ENCODE results near the gene ODAD4.
A peak's percentile ranks its signal among the peaks of the same experiment; 100 is the strongest.

Gene ODAD4, protein sequence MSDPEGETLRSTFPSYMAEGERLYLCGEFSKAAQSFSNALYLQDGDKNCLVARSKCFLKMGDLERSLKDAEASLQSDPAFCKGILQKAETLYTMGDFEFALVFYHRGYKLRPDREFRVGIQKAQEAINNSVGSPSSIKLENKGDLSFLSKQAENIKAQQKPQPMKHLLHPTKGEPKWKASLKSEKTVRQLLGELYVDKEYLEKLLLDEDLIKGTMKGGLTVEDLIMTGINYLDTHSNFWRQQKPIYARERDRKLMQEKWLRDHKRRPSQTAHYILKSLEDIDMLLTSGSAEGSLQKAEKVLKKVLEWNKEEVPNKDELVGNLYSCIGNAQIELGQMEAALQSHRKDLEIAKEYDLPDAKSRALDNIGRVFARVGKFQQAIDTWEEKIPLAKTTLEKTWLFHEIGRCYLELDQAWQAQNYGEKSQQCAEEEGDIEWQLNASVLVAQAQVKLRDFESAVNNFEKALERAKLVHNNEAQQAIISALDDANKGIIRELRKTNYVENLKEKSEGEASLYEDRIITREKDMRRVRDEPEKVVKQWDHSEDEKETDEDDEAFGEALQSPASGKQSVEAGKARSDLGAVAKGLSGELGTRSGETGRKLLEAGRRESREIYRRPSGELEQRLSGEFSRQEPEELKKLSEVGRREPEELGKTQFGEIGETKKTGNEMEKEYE

GRCh38 chr17:41930009-41930832 lies at the start of gene ODAD4:
TSS of gene ODAD4 (plus strand) at chr17:41930617. CDS start at chr17:41930724, 107 bp downstream.
- peak; percentile 96 for DNase-seq

- no peak for DNase-seq
These were observed 47.7 kb upstream of the ODAD4 start for GRCh38 chr17:41882756-41883155.

GRCh38 chr17:41885733-41886132 lies 44.7 kb upstream of the ODAD4 start:
- no peak for DNase-seq

GRCh38 chr17:41888332-41888965 lies 42.0 kb upstream of the ODAD4 start:
- DNase-seq = no peak

GRCh38 chr17:41891135-41892020 lies 39.0 kb upstream of the ODAD4 start:
- no peak for DNase-seq

DNA sequence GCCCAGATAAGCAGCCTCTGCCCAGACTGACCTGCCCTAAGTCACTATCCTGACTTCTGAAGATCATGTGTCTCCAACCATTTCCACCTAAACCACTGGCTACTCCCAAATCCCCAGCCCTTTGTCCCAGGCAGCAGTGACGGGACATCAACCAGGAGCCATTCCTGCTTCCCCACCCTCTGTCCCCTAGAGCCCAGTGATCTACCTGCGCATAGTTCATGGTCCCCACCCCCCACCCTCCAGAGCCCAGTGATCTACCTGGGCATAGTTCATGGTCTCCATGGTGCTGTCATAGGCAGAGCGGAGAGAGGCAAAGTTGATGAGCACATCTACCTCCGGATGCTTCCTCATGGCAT lies 38.4 kb upstream of the ODAD4 start:
- no peak for DNase-seq

GRCh38 chr17:41893384-41893783 lies 37.0 kb upstream of the ODAD4 start:
- DNase-seq = no peak

DNA sequence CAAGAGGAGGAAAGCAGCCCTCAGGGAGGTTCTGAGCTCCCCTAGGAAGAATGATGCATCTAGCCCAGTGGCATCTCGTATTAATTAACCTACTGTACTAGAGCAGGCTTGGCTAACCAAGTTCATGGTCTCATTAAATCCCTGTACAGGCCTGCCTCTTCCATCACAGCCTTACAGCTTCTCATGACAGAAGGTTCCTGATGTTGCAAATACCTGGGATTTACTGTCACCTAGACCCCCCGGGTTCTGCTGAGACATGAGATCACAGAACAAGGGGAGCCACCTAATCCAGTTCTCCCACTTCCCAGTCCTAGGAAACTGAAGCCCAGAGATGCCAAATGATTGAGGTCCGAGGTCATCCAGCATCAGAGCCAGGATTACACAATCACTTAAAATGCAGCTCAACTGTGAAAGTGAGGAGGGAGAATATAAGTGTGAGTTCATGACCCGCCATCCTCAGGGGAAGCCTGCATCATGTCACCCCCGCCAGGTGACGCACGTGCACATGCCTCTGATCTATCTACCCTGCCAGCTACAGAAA lies 35.6 kb upstream of the ODAD4 start:
- DNase-seq = no peak

- no peak for DNase-seq
These were observed 34.8 kb upstream of the ODAD4 start for GRCh38 chr17:41895617-41896016.

DNA sequence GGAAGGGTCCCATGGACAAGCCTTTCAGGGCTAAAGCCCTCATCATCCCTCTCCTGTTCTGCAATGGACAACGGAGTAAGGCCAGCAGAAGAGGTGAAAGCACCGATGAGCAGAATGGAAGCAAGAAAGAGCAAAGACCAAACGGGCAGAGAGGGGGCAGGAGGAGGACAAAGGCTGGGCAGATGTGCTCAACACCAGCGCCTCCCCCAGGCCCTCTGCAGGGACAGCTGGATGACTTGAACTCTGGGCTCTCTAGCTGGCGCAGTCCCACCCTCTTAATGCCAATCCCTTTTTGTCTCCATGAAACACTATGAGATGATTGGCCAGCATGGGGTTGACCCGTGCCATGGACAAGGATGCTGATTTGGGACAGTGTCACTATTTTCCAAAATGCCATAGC lies 33.7 kb upstream of the ODAD4 start:
- DNase-seq = no peak

DNA sequence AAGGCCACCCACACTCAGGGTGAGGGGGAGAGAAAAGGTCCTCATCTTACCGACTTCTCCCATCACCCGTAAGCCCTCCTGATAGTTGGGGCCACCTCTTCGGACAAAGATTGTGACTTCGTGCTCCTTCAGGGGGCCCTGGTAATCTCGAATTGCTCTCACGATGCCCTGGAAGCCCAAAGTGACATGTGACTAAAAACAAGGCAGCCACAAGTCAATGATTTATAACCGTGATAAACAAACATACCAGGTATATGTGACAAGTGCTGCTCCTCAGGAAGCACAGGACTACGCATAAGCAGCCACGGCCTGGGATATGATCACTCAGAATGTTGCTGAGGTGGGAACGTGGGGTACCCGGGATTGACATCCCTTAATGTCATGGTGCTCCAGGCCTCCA lies 28.8 kb upstream of the ODAD4 start:
- no peak for DNase-seq

DNA sequence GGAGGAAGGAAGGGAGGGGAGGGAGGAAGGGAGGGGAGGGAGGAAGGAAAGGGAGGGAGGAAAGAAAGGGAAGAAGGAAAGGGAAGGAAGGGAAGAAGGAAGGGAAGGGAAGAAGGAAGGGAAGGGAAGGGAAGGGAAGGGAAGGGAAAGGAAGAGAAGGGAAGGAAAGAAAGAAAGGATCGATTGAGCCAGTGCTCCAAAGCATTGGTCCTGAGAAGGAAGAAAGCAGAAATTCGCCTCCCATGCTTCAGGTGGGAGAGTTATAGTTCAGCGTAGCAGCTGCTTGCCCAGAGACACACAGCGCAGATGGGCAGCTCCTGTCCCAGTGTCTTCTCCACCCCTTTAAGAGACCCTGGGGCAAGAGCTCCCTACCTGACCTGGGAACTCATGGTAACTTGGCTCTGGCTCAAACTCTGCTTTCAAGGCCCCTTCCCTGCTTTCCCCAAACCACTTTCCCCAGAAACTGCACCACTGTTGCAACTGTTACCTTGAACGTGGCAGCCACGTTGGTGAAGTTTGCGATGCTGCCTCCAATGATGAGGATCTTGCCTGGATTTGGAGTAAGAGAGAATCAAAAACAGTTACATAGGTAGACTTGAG lies 26.1 kb upstream of the ODAD4 start:
- DNase-seq = no peak

GRCh38 chr17:41905172-41905571 lies 25.2 kb upstream of the ODAD4 start:
- no peak for DNase-seq

DNA sequence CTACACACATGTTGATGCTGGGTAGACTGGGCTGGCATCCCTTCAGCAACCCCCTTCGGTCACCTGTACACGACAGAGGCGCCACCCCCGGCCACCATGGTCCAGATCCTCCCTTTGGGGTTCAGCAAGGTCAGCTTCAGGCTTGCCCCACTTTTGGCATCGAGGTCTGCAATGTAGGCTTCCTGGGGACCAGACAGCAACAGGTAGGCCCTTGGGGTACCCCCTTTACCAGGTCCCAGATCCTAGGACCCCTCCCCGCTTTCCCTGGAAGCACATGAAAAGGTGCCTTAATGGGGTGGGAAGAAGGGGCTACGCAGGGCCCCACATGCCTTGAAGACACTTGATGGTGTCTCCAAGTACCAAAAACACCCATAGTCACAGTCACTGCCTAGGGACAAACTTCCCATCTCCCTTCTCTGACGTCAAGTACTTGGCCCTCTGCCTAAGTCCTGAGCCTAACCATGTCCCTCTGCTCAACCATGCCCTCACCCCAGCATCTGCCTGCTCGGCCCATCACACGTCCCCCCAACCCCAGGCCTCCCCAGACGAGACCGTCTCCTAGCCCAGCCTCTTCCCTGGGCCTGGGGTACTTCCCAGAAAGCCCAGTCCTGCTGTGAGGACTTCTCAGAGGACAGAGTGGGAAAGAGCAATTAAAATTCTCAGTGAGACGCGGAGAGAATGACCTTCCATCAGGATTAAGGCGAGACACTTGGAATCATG lies 23.8 kb upstream of the ODAD4 start:
- no peak for DNase-seq

DNA sequence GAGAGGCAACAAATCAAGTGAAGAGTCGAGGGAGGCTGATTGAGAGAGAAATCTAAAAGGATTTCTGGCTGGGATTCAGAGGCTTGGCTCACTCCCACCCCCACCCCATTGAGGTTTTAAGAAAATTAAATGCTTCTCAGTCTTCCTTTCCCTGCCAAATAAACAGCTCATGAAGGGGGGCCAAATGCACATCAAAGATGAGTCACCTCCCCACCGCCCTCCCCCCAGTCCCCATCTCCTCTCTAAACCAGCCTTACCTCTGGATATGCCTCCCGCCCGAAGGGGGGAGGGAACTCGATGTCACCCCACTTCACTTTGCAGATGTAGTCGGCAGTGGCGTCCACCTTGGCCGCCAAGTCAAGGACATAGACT lies 23.2 kb upstream of the ODAD4 start:
- DNase-seq = no peak

DNA sequence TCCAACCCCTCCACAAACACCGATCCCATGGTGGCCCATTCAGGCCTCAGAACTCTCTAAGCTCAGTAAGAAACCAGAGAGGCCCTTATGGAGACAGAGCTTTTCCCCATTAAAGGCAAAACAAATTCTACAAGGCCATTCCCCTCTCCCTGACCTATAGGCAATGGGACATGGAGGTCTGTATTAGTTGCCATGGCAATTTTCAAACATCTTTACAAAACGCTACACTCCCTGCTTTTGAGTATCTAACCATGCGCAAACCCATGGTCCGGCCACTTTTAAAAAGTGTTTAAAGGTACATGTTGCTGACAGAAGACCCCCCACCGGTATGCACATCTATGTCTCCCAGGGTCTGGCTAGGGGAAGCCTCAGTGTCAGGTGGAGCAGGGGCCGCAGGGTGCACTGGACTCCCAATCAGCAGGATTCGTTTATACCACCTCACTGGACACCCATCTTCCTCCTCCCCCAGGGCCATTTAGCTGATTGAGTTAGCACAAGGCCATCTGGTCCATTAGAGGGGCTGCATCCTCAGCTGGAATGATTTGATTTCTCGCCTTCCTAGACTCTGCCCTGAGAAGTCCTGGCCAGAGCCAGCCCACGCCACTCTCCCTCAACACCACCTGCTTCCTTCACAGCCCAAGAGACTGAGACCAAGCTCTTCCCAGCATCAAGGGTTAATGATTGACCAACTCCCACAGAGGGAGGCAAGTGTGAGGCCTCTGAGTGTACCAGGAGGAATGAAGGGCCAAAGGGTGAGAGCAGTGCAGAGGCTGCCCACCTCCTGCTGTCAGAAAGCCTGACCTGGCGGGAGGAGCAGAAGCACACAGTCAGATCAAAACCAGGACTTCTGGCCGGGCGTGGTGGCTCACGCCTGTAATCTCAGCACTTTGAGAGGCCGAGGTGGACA lies 22.5 kb upstream of the ODAD4 start:
- no peak for DNase-seq

DNA sequence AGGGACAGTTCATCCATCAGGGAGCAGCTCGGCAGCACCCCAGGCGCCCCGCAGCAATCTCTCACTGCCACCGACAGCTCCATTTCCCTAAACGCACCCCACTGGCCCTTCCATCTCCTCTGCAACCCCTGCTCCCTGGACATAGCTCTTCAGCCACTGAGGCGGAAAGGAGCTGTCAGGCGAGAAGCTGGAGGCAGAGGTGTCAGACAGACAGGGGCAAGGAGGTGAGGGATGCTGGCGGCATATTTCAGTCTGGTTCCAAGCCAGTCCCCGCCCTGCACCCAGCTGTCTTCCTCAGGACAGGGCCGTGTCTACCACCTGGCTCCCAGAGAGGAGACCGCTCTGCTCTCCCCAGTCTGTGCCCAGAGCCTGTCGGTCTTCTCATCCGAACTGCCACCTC lies 21.3 kb upstream of the ODAD4 start:
- DNase-seq = no peak

GRCh38 chr17:41910701-41911391 lies 19.6 kb upstream of the ODAD4 start:
- DNase-seq = no peak

DNA sequence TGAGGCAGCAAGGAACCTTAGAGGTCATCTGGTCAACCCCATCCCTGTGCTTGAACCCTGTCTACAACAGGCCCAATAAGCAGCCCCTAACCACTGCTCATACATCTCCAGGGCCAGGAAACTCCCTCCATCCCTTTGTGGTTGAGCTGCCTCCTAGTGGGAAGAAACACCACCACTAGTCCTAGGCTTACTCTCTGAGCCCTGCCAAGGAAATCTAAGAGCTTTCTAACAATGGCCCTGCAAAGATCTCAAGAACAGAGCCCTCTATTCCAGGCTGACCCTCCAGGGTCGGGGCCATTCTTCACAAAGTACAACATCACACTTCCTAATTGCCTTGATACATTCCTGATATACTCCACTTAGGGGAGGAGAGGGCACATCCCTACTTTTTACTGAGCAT lies 17.5 kb upstream of the ODAD4 start:
- no peak for DNase-seq

Measured in CD4-positive, alpha-beta T cell treated with Interferon gamma for 1 hour (primary cell).